GM12873 (cell line): ENCODE data around the gene SEH1L.

ENCODE experiments used
- CTCF ChIP-seq: IDR thresholded peaks from 2 replicates; pipeline ENCODE4 v1.5.1; 2012; ENCODE audit warnings: low read depth, mild to moderate bottlenecking, moderate library complexity, low read length, control low read depth; ENCODE audit not compliant: insufficient read depth; ENCODE audit errors: missing control alignments

Gene SEH1L

GRCh38 chr18:12998332-12999060 lies 50.7 kb downstream of the SEH1L start:
- no peak for TF ChIP-seq CTCF

GRCh38 chr18:13003466-13003896 lies 55.7 kb downstream of the SEH1L start:
- peak; percentile 70 for TF ChIP-seq CTCF

DNA sequence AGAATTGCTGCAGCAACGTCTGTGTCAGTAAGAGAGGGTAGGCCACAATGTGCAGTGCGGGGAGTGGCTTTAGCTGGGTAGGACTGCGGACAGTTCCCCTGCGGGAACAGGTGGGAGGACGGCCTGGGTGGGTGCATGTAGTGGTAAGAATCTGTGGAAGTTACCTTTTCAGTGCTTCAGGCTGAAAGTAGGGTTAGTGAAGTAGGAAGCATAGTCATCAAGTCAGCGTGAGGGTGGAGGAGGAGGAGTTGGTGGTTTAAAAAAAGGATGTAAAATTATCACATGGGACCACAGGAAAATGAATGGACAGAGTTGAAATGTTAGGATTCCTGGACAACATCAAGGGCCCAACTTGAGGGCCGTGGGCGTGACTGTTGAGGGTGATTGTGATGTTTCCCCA lies 56.6 kb downstream of the SEH1L start:
- TF ChIP-seq CTCF: no peak

DNA sequence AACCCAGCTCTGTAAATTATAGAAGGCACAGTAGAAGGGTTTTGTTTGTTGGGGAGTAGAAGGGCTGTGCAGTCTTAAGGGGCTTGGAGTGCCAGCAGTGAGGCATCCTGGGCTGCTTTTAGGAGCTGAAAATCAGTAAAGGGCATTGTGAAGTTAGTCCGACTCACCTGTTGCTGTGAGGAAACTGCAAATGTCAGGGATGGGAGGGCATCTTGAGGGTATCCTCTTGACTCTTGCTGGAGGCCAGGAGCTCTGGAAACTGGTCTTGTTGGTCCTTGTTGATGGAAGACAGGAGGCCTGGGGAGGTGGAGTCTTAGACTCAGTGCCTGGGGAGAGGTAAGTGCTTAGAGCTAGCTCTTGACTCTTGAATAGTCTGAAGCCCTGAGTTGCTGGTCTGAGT lies 57.5 kb downstream of the SEH1L start:
- no peak for TF ChIP-seq CTCF

GRCh38 chr18:13006531-13007247 lies 58.9 kb downstream of the SEH1L start:
- no peak for TF ChIP-seq CTCF

- TF ChIP-seq CTCF: no peak
These were observed 59.4 kb downstream of the SEH1L start for GRCh38 chr18:13007248-13007560.

DNA sequence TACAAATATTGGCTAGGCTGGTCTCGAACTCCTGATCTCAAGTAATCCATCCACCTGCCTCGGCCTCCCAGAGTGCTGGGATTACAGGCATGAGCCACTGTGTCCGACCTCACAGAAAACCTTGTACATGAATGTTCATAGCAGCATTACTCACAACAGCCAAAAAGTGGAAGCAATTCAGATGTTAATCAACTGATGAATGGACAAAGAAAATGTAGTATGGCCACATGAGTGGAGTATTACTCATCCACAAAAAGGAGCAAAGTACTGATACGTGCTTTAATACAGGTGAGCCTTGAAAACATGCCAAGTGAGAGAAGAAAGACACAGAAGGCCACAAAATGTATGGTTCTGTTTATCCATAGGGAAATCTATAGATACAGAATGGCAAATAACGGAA lies 63.9 kb downstream of the SEH1L start:
- TF ChIP-seq CTCF: no peak
